Nephron (organoid): Measurements from ENCODE around the gene TNIK.

ENCODE experiments used
- H3K27ac Mint-ChIP-seq, 3 experiments: 2 replicates each; pipeline ENCODE4 v1.8.0; 2020; ENCODE audit warnings: mixed read lengths in 3 of 3, mild to moderate bottlenecking in 2 of 3, moderate library complexity in 1 of 3
- H3K27me3 Mint-ChIP-seq: 2 replicates; pipeline ENCODE4 v1.8.0; 2021; ENCODE audit warnings: low read depth, mild to moderate bottlenecking, moderate library complexity, mixed read lengths
- H3K36me3 Mint-ChIP-seq: 2 replicates; pipeline ENCODE4 v1.8.0; 2020; ENCODE audit warnings: low read depth, mixed read lengths
- H3K4me1 Mint-ChIP-seq: 2 replicates; pipeline ENCODE4 v1.8.0; 2020; ENCODE audit warnings: mixed read lengths
- H3K4me3 Mint-ChIP-seq, 3 experiments: 2 replicates each; pipeline ENCODE4 v1.8.0; 2020; ENCODE audit warnings: mild to moderate bottlenecking in 3 of 3, mixed read lengths in 3 of 3, moderate library complexity in 2 of 3
- H3K9me3 Mint-ChIP-seq: 2 replicates; pipeline ENCODE4 v1.8.0; 2020; ENCODE audit warnings: mixed read lengths
- CTCF ChIP-seq, 3 experiments: fragments of 200-600 bp; sonication (generic); IDR thresholded peaks; one replicate each; pipeline ENCODE4 v1.5.0; 2021; ENCODE audit warnings: antibody characterized with exemption in 3 of 3; ENCODE audit not compliant: unreplicated experiment in 3 of 3

The TNIK gene

GRCh38 chr3:171417813-171418212 is 42.4 kb downstream of the TNIK start:
- TF ChIP-seq CTCF (IDR thresholded peaks at IDR 0.05; ENCODE audit: unreplicated experiment in 3 of 3) = no peak
- H3K4me3 Mint-ChIP-seq = no peak overlapping the region
- H3K27ac Mint-ChIP-seq = no peak overlapping the region
- H3K9me3 Mint-ChIP-seq = no peaks in the 10 kb centered on the region
- H3K27me3 Mint-ChIP-seq = no peaks in the 10 kb centered on the region
- H3K36me3 Mint-ChIP-seq = no peaks in the 10 kb centered on the region
- H3K4me1 Mint-ChIP-seq = peaks cover 13% of the 10 kb centered on the region

DNA sequence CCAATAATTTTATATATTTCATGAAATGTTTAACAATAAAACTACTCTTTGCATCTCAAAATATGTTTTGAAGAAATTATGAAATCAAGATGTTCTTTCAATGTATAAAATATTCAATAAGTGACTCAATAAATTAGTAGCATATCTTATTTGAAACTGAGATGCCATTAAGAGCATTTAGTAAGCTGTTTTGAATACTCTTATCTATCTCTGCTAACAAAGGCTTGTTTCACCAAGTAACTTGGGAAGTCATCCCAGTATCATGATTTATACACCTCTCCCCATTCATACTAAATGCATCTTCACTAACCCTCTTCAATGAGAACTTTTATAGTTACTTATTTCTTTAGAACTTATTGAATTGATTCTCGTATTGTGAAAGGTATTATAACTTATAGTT is 43.1 kb downstream of the TNIK start:
- Mint-ChIP-seq H3K27ac (no peak overlapping the region), H3K9me3 (no peaks in the 10 kb centered on the region), H3K36me3 (no peaks in the 10 kb centered on the region), H3K27me3 (no peaks in the 10 kb centered on the region), H3K4me1 (peaks cover 13% of the 10 kb centered on the region), H3K4me3 (no peak overlapping the region)
- TF ChIP-seq CTCF (IDR thresholded peaks at IDR 0.05; ENCODE audit: unreplicated experiment in 3 of 3) = no peak

DNA sequence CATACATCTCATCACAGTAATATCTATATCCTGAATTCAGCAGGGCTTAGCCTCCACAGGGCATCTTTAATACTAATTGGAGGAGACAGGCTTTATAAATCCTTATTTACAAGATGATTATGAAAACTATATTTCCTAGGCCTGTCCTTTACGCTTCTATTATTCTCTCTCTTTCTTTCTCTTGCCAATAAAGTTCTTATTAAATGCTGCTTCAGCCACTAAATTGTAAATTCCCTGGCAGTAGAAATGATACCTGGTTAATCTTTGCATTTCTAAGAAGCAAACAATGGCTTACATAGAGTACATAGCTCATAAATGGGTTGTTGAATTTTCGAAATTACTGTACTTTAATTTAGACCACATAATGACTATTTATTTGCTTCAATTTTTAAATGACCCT is 43.5 kb downstream of the TNIK start:
- H3K9me3 Mint-ChIP-seq = no peaks in the 10 kb centered on the region
- peaks cover 13% of the 10 kb centered on the region for H3K4me1 Mint-ChIP-seq
- no peak for TF ChIP-seq CTCF (IDR thresholded peaks at IDR 0.05; ENCODE audit: unreplicated experiment in 3 of 3)
- no peaks in the 10 kb centered on the region for H3K27me3 Mint-ChIP-seq
- H3K36me3 Mint-ChIP-seq = no peaks in the 10 kb centered on the region
- no peak overlapping the region for H3K27ac Mint-ChIP-seq
- H3K4me3 Mint-ChIP-seq = no peak overlapping the region

DNA sequence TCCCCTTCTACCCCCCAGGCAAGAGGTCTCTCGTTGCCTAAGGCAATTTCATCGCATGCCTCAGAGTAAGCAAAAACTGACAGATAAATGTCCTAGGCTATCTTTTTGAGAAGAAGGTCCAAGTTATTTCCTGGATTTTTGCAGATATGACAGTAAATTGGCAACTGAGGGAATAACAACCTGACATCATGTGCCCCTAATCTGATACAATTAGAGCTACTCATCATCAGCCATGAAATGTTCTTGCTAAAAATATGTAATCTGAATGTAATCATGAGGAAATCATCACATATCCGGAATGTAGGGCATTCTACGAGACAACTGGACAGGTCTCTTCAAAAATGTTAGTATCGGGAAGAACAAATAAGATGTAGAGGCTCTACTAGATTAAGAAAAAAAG is 44.1 kb downstream of the TNIK start:
- no peaks in the 10 kb centered on the region for H3K9me3 Mint-ChIP-seq

GRCh38 chr3:171415070-171415469 is 45.1 kb downstream of the TNIK start:
- H3K9me3 Mint-ChIP-seq = no peaks in the 10 kb centered on the region
- H3K4me1 Mint-ChIP-seq = peaks cover 13% of the 10 kb centered on the region
- no peak overlapping the region for H3K27ac Mint-ChIP-seq
- H3K27me3 Mint-ChIP-seq = no peaks in the 10 kb centered on the region
- no peak overlapping the region for H3K4me3 Mint-ChIP-seq
- H3K36me3 Mint-ChIP-seq = no peaks in the 10 kb centered on the region
- no peak for TF ChIP-seq CTCF (IDR thresholded peaks at IDR 0.05; ENCODE audit: unreplicated experiment in 3 of 3)

More for the DNA sequence above, 44.1 kb downstream of the TNIK start:
- H3K36me3 Mint-ChIP-seq = no peaks in the 10 kb centered on the region
- H3K4me3 Mint-ChIP-seq = no peak overlapping the region
- H3K27ac Mint-ChIP-seq = no peak overlapping the region
- H3K4me1 Mint-ChIP-seq = peaks cover 13% of the 10 kb centered on the region
- no peak for TF ChIP-seq CTCF (IDR thresholded peaks at IDR 0.05; ENCODE audit: unreplicated experiment in 3 of 3)
- no peaks in the 10 kb centered on the region for H3K27me3 Mint-ChIP-seq

GRCh38 chr3:171412473-171412872 is 47.7 kb downstream of the TNIK start:
- peak overlapping the region in 1 of 3 experiments; percentile 22 for H3K27ac Mint-ChIP-seq
- peaks cover 11% of the 10 kb centered on the region for H3K4me1 Mint-ChIP-seq
- H3K4me3 Mint-ChIP-seq = no peak overlapping the region
- no peaks in the 10 kb centered on the region for H3K36me3 Mint-ChIP-seq
- no peaks in the 10 kb centered on the region for H3K27me3 Mint-ChIP-seq
- no peaks in the 10 kb centered on the region for H3K9me3 Mint-ChIP-seq
- TF ChIP-seq CTCF (IDR thresholded peaks at IDR 0.05; ENCODE audit: unreplicated experiment in 3 of 3) = no peak
